ENCODE measurements around the gene TSPAN6.

- TF ChIP-seq TAF1 (IDR thresholded peaks at IDR 0.05; ENCODE audit: borderline replicate concordance, low read depth, low read length) = no peak
- no peak for TF ChIP-seq POLR2A (IDR thresholded peaks at IDR 0.05; ENCODE audit: low read depth, low read length)
Measured at GRCh38 chrX:100674705-100675104, 38.1 kb upstream of the TSPAN6 start.

All from GM12892 (cell line).